NCI-H526 (cell line): ENCODE data around the gene PKP3.
A peak's percentile ranks its signal among the peaks of the same experiment; 100 is the strongest.

ENCODE experiments used
- DNase-seq, 2 experiments: peaks; one replicate each; lab custom pipeline; 2025; lab: John Stamatoyannopoulos, UW

The PKP3 gene

GRCh38 chr11:444396-445144 lies 50.6 kb downstream of the PKP3 start:
- DNase-seq = no peak

GRCh38 chr11:445765-446588 lies 52.0 kb downstream of the PKP3 start:
- peak; percentile 63 to 86 for DNase-seq

GRCh38 chr11:446891-447290 lies 52.9 kb downstream of the PKP3 start:
- peak; percentile 51 to 74 for DNase-seq

- peak; percentile 92 to 98 for DNase-seq
Observed at GRCh38 chr11:447923-448731, 54.1 kb downstream of the PKP3 start.

GRCh38 chr11:449889-450808 lies 56.1 kb downstream of the PKP3 start, which contains the start of gene PTDSS2:
Gene PTDSS2, plus strand, starts transcription at chr11:450279. Its CDS starts 177 bp downstream, at chr11:450456.
- peak; percentile 94 to 99 for DNase-seq

- DNase-seq = peak; percentile 62 to 85
Observed at GRCh38 chr11:450809-451451, 56.9 kb downstream of the PKP3 start.

GRCh38 chr11:451738-452137 lies 57.7 kb downstream of the PKP3 start:
- DNase-seq = no peak

GRCh38 chr11:452203-452744 lies 58.3 kb downstream of the PKP3 start:
- DNase-seq = no peak

- no peak for DNase-seq
Observed at GRCh38 chr11:452916-453527, 59.0 kb downstream of the PKP3 start.

- DNase-seq = no peak
Observed at GRCh38 chr11:453564-453963, 59.6 kb downstream of the PKP3 start.

- DNase-seq = no peak
Observed at GRCh38 chr11:454043-454442, 60.0 kb downstream of the PKP3 start.
